Bone marrow (tissue), 2 donors: ENCODE data around the gene FSD1.
"Not testable (repeated sequence)": the region's sequence is repeated elsewhere in the genome, so short reads cannot be mapped to it uniquely, and the experiment has no call there.

Experiments
- DNase-seq, 2 donors: peaks; one replicate each; lab custom pipeline; 2025; lab: John Stamatoyannopoulos, UW

Gene FSD1

DNA sequence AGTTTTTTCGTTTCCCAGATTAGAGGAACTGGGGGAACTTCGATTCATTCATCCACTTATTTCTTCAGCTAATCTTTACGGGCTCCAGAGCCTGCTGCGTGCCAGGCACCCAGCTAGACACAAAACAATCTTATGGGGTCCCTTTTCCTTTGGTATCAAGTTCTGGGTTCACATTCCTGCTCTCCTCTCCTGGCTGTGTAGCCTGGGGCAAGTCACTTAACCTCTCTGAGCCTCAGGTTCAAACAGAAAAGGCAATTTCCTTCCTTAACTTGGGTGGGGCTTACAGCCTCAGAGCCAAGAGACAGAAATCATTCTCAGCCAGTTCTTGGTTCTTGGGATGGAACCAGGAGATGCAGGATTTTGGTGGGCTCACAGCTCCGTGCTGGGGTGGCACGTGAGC lies 19.4 kb upstream of the FSD1 start:
- no peak for DNase-seq

DNA sequence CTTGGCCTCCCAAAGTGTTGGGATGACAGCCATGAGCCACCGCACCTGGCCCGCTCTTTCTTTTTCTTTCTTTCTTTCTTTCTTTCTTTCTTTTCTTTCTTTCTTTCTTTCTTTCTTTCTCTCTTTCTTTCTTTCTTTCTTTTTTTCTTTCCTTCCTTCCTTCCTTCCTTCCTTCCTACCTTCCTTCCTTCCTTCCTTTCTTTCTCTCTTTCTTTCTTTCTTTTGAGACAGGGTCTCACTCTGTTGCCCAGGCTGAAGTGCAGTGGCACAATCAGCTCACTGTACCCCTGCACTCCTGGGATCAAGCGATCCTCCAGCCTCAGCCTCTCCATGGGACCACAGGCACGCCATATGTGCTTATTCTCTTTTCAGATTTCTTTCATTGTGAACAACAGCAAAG lies 18.3 kb upstream of the FSD1 start:
- not testable (repeated sequence) for DNase-seq

DNA sequence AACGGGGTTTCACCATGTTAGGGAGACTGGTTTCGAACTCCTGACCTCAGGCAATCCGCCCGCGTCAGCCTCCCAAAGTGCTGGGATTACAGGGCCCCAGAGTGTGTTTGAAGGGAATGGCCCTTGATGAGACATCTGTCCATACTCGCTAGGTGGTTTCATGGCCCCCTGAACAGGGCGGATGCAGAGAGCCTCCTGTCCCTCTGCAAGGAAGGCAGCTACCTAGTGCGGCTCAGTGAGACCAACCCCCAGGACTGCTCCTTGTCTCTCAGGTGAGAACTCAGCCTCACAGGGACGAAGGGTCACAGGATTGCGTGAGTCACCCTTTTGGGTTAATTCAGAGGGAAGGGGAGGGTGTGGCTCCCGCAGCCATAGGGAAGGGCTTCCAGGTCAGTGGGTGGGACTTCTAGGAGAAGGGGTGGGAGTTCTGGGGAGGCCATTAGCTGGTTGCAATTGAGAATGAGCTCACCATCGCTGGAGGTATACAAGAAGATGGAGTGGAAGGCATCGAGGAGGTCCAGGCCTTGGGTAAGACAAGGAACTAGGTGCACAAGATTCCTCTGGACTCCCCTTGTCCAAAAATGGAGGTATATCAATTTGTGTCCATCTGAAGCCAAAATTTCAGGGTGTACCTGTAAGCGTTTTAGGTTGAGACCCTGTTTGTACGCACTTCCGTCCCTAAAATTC lies 16.2 kb upstream of the FSD1 start:
- DNase-seq: no peak

DNA sequence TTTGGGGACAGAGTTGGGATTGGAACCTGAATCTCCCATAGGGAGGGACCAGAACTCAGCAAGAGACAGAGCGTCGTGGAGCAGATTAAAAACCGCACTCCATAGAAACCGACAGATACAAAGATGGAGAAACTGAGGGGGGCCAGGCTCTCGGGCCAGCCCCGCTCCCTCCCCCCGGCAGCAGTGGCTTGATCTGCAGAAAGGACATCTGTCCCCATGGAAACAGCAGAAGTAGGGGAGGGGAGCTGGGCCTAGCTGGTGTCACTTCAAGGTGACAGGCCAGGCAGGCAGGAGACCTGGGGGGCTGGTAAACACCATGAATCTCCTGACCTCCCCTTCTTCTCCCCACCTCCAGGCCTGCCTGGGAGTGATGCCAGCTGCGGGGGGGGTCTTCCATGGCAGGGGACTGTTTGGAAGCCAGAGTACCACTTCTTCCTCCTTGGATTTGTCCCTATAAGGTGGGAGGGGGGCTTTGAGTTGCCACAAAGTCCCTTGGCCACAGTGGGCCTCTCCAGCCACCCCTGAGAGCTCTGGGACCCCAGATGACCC lies 13.1 kb upstream of the FSD1 start:
- DNase-seq: no peak

DNA sequence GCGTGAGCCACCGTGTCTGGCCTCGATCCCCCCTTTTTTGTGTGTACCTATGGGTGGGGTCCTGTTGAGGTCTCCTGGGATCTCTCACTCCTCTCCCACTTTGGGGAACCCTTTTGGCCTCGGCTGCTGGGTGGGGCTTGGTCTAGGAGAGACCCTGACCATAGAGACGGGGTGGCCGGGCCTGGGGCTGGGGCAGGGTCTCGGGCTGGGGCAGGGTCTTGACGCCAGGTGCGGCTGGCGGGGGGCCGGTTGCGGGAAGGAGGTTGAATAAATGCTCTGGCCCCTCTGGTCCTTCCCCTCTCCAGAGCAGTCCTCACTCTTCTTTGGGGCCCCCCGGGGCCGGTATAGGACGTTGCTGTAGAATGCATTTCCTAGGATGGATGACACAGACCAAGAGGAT lies 11.9 kb upstream of the FSD1 start:
- DNase-seq: no peak

DNA sequence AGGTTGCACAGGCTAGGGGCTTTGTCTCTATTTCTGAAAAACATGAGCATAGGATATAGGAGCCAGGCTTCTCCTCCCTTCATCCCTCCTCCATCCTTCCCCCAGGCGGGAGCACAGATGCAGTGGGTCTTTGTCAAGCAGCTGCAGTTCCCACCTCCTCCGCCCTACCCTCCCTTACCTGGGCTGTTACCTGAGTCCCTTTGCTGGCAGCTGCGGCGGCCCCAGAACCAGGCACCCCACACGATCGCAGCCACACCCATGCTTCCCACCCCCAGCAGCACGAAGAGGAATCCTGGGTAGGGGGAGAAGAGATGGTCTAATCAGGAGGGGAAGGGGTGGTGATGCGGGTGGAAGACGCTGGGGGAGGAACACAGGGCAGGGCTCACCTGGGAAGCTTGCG lies 10.0 kb upstream of the FSD1 start:
- no peak for DNase-seq

DNA sequence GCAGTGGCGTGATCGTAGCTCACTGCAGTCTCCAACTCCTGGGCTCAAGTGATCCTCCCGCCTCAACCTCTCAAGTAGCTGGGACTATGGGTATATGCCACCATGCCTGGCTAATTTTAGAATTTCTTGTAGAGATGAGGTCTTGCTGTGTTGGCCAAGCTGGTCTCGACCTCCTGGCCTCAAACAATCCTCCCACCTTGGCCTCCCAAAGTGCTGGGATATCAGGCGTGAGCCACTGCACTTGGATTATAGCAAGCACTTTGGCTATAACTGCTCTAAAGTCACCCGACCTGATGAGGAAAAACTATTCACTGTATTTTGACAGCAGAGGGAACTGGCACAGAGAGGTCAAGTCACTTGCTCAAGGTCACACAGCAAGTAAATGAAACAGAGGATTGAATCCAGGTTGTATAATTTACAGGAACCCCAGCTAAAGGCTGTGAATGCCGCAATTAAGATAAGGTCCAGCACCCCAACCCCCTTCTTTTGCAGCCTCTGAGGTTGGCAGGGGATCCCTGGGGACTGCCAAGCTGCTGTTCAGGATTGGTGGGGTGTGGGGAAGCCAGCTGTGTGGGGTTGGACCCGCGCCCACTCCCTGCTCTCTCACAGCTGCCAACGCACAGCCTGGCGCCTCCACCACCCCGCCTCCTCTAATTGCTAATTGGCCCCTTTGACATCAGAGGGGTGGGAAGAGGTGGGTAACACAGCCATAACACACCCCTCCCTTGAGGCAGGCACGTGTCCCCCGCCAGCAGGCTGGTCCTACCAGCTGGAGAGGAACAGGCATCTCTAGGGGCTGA lies 8.2 kb upstream of the FSD1 start:
- DNase-seq: no peak

DNA sequence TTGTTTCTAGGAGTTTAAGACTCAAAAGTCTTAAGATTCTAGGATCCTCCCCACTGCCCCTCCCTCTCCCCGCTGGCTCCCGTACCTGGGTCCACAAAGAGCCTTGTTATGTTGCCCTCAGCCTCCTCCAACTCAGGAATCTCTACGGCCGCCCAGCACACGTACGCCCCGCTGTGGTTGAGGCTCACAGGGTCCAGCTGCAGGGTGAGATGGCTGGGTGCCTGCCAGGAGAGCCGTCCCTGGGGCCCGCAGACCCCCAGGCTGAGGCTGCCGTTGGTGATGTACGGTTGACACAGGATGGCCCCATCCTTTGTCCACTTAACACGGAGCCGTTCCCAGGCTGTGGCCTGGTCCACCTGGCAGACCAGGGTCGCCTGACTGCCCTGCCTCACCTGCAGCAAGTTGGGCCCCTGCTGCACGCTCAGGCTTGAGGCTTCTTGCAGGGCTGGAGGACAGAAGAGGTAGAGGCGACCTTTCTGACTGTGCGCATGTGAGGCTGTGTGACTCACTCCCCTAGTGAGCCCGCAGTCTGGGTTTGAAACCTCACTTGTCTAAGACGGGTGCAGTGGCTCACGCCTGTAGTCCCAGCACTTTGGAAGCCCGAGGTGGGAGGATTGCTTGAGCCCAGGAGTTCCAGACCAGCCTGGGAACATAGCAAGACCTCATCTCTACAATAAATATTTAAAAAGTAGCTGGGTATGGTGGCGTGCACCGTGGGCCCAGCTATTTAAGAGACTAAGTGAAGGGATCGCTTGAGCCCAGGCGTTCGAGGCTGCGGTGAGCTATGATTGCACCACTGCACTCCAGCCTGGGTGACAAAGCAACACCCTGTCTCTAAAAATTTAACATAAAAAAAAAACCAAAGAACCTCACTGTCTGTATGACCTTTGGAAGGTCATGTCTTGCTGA lies 6.2 kb upstream of the FSD1 start:
- DNase-seq: no peak

DNA sequence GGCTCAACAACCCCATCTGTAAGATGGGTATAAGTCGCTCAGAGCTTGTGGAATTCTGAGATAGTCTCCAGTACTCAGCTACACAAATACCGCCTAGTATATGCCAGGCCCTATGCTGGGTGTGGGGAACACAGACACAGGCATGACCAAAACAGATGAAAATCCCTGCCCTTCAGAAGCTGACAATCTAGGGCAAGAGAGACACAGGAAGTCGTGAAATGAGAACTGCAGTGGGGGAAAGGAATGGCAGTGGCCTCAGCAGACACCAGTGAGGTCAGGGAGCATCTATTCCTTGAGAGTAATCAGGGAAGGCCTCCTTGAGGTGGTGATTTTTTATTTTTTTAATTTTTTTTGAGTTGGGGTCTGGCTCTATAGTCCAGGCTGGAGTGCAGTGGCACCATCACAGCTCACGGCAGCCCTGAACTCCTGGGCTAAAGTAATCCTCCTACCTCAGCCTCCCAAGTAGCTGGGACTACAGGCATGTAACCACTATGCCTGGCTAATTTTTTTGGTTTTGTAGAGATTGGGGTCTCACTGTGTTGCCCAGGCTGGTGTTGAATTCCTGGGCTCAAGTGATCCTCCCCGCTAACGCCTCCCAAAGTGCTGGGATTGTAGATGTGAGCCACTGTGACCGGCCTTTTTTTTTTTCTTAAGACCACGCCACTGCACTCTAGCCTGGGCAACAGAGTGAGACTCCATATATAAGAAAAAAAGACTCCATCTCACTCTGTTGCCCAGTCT lies 5.4 kb upstream of the FSD1 start:
- DNase-seq: no peak

DNA sequence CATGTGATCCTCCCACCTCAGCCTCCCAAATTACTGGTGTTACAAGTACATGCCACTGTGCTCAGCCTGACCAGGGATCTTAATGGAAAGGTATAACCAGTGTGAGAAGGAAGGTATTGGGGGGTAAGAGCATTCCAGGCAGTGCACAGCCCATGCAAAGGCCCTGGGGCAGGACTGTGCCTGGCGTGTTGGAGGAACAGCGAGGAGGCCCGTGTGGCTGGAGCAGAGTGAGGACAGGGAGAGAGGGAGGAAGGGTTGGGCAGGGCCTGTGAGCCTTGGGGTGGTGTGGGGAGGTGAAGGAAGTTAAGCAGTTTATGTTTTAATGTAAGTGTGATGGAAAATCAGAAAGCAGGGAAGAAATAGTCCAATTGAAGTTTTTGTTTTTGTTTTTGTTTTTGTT lies 3.8 kb upstream of the FSD1 start:
- no peak for DNase-seq

DNA sequence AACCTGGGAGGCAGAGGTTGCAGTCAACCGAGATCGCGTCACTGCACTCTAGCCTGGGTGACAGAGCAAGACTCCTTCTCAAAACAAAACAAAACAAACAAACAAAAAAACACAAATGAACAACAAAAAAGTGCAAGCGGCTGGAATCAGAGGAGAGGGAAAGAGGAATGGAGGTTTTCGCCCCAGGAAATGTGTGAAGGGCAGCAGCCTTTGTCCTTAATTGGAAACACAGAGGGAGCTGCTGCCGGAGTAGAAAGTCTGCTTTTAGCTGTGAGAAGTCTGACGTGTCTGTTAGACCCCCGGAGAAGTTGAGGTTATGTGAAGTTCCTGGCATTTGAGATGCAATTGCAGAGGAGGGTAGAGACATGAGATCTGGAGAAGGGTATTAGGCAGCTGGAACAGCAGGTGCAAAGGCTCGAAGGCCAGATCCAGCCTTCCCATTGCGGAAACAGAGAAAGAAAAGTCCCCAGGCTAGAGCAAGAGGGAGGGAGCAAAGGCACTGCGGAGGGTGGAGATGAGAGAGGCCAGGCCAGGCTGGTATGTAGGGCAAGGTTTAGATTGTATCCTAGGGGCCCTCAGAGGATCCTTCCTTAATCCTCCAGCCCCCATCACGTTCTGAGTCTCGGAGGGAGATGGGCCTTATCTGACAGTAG lies 2.7 kb upstream of the FSD1 start:
- DNase-seq: no peak

DNA sequence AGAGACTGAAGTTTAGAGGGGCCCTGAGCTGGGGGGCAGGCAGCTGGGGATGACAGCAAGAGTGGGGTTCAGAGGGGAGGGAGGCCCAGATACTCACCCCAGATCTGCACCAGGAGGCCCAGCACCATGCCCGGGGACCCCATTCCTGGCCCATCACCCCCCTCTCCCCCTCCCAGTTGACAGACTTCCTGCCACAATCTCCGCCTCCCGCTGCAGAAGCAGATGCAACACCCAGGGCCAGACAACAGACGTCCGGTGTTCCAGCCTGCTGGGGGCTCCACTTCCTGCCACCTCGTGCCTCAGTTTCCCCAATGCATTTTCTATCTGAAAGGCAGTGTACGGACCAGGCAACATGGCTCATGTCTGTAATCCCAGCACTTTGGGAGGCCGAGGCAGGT lies 2.2 kb upstream of the FSD1 start, which contains the start of gene TMIGD2:
Gene TMIGD2 (minus strand): TSS at position 147 of the 398 bp plus-strand sequence. CDS start 4 bp downstream, at position 143.
- DNase-seq: peak in 1 of 2 donors; percentile 61

DNA sequence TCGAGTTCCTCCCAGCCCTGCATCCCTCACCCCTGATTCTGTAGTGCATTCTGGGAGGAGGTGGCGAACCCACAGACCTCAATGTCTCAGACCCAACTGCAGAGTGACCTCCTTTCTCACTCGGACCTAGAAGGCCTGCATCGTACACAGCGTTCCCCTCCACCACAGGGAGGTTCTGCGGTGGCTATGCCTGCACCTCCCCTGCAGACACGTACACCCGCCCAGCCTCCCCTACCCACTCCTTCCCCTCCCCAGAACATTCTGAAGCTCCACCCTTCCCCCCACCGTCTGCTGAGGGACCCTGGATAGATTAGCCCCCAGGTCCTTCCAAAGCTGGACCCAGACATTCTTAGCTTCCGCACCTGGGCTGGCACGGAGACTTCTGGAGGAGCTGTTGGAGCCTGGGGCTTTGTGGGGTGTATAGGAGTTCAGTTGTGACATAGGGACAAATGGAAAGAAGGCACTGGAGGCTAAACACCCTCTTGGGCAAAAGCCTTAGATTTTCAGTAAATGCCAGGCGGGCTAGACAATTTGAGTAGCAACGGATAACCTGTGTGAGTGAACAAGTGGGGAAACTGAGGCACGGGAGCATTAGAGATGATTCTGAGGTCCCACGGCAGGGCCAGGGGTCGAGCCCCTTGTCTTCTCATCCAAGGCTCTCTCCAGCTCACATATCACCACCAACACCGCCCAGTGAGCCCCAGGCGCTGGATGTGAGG lies 420 bp upstream of the FSD1 start:
- no peak for DNase-seq

DNA sequence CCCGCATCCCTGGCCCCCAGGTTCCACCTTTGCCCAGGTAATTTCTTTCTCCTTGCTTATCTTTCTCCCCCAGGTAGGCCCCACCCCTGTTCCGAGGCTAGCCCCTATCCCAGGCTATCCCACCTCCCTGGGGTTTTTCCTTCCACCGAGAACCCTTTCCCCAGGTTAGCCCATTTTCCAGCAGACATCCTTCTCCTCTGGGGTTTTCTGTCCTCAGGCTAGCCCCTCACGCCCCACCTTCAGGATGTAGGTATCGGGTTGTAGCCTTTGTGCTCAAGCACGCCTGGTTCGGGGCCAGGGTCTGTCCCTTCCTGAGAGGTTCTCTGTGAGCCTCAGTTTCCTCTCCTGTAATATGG lies 837 bp downstream of the FSD1 start:
- no peak for DNase-seq

DNA sequence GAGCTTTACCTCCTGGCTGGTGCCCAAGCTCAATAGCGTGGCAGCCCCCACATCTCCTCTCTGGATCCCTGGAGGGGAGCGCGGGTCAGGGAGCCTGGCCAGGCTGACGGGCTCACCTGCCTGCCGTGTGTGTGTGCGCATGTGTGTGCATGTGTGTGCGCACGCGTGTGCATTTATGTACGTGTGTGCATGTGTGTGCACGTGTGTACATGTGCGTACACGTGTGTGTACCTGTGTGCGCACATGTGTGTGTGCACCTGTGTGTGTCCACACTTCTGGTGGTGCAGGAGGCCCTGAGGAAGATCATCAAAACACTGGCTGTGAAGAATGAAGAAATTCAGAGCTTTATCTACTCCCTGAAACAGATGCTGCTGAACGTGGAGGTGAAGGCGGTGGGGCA lies 1.3 kb downstream of the FSD1 start:
- DNase-seq: no peak

DNA sequence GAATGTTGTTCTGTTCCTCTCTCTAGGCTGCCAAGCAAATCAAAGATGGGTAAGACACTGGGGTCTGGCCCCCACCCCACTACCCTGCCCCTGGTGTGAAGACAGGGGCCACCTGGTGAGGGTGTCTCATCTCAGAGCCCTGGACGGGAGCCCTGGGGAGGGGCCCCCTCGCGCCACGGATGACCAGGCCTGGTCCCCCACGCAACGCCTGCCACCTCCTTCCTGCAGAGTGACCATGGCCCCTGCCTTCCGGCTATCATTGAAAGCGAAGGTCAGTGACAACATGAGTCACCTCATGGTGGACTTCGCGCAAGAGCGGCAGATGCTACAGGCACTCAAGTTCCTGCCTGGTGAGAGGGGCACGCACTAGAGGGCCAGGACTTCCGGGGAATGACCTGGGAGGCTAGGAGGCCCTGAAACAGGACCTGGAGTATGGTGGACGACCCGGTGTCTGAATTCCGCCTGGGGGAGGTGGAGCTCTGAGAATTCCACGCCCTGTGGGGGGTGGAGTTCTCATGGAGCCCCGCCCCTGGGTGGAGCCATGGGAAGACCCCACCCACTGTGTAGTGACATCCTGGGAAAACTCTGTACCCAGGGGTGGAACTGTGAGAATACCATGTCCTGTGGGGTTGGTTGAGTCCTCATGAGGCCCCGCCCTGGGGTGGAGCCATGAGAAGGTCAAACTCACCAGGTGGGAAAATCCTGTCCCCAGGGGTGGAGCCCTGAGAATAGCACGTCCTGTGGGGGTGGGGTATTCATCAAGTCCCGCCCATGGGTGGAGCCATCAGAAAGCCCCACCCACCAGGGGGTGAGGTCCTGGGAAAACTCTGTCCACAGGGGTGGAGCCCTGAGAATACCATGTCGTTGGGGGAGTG lies 6.1 kb downstream of the FSD1 start:
- DNase-seq: no peak

DNA sequence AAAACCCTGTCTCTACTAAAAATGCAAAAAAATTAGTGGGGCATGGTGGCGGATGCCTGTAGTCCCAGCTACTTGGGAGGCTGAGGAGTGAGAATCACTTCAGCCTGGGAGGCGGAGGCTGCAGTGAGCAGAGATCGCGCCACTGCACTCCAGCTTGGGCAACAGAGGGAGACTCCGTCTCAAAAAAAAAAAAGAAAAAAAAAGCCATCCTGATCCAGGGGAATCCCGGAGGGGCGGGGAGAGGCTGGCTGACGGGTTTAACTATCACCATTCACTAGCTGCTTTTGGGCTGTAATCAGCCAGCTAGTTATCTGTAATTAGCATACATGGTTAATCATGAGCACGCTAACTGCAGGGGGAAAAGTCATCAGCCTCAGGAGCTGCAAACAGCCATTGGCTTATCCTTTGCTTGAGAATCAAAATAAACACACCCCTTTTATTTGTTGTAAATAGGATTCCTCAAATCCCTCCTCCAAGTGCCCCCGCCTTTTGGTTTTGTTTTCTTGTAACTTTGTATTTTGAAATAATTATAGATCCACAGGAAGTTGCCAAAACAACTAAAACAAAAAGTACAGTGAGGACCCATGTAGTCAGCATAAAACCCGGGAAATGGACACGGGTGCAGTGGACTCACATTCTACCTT lies 9.6 kb downstream of the FSD1 start:
- no peak for DNase-seq

DNA sequence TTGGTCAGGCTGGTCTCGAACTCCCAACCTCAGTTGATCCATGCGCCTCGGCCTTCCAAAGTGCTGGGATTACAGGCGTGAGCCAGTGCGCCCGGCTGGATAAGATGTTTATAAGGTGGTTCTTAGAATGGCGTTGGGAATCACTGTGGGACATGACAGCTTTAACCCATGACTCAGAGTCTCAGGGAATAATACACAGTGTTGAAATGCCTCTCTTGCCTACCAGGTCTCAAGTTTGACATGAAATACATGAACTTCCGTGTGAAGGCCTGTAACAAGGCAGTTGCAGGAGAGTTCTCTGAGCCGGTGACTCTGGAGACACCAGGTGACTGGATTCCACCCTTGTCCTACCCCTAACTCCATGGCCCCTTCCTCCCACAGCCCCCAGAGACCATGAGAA lies 12.6 kb downstream of the FSD1 start:
- DNase-seq: no peak

DNA sequence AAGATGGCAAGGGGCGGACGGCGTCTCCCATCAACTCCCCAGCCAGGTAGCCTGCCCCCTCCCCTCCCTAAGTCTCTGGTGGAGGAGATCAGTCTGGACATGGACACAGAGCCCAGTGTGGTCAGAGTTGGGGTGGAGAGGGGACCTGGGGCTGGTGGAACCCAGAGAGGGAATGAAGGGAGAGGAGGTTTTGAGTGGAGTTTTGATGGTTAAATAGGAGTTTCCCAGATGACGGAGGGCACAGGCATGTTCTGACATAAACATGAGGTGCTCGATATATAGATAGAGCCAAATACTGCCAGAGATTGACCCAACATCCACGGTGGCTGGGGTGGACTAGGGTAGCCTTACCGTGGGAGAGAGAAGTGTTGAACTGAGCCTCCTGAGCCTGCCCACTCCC lies 14.1 kb downstream of the FSD1 start:
- DNase-seq: no peak
